ENCODE results near the gene ST3GAL5. TPM values are rescaled to one million over a fixed set of nuclear protein-coding genes. Genes with fewer than 3 reads are reported as not detected.

The ST3GAL5 gene
- total and polyA plus RNA-seq, 2 donors (not counting 1 experiment from before 2014, with no cell fraction given), result 42.6 to 94.3 TPM

GRCh38 chr2:85787282-85787980, 101.4 kb downstream of the ST3GAL5 start:
- intact Hi-C loops (cut with micrococcal nuclease), result no loop called here
- Mint-ChIP-seq H3K27me3 (peaks cover 28% of the 10 kb centered on the region), H3K4me3 (no peak overlapping the region), H3K9me3 (ENCODE audit: insufficient read depth) (no peaks in the 10 kb centered on the region), H3K4me1 (peaks cover 2% of the 10 kb centered on the region), H3K27ac (no peak overlapping the region)
- Histone ChIP-seq H3K27ac (ENCODE audit: low read length in 2 of 2) (no peak overlapping the region), H3K9ac (ENCODE audit: low read length) (no peak overlapping the region), H3K27me3 (replicated peaks in 1 of 4; ENCODE audit: control extremely low read depth in 1 of 4, control insufficient read depth in 3 of 4, insufficient read depth in 4 of 4, low read length in 3 of 4) (peaks cover 0 to 11% (median 4%) of the 10 kb centered on the region in 4 experiments), H3K79me2 (ENCODE audit: control insufficient read depth, insufficient read depth, low read length) (no peaks in the 10 kb centered on the region), H3K4me1 (ENCODE audit: control insufficient read depth in 2 of 2, insufficient read depth in 2 of 2, low read length in 2 of 2) (no peaks in the 10 kb centered on the region), H3K9me3 (ENCODE audit: control extremely low read depth in 1 of 3, control insufficient read depth in 2 of 3, insufficient read depth in 1 of 3, low read length in 2 of 3) (no peaks in the 10 kb centered on the region), H3K36me3 (replicated peaks in 1 of 2; ENCODE audit: control extremely low read depth in 1 of 2, control insufficient read depth in 1 of 2, extremely low read depth in 1 of 2, insufficient read depth in 2 of 2, low read length in 1 of 2) (no peaks in the 10 kb centered on the region), H3K4me3 (ENCODE audit: control extremely low read depth in 1 of 5, extremely low read depth in 1 of 5, insufficient read depth in 1 of 5, low read depth in 2 of 5, low read length in 4 of 5) (no peak overlapping the region), H3K4me2 (replicated peaks; ENCODE audit: low read depth, low read length, poor library complexity, severe bottlenecking) (no peak overlapping the region), H4K20me1 (ENCODE audit: control insufficient read depth, insufficient read depth, low read length, poor library complexity, severe bottlenecking) (no peaks in the 10 kb centered on the region), H2AFZ (ENCODE audit: insufficient read depth, low read depth, low read length, poor library complexity, severe bottlenecking) (no peak overlapping the region)
- TF ChIP-seq CTCF (IDR thresholded peaks at IDR 0.05) (no peak), EZH2 (IDR thresholded peaks at IDR 0.05; ENCODE audit: borderline replicate concordance, insufficient read depth, low read depth, low read length, poor library complexity, severe bottlenecking) (no peak)
- DNase-seq, result no peak
- WGBS (ENCODE audit: insufficient coverage), result 94% methylated on average over 7 of the region's 8 CpGs
- no peak for ATAC-seq (ENCODE audit: low read depth)
- POLR2A ChIA-PET, result no interaction called here
- CTCF ChIA-PET, result interaction anchor here (1.5 kb wide), 1 partner anchor 59 kb away, joined by 3 read pairs; no protein-coding TSS in a partner anchor

Small RNA genes lying within 50 kb of the gene (small RNA-seq; reads per million reads assigned to genes)
- gene RN7SKP83 (ENCODE audit: insufficient read length, low read depth, low replicate concordance), result not detected

Other genes with a start within 250 kb of the ST3GAL5 start
- not detected in 2 replicates for gene SFTPB, start 220.8 kb downstream of the ST3GAL5 start, total RNA-seq
- gene SFTPB, start 220.8 kb downstream of the ST3GAL5 start, polyA plus RNA-seq, result not detected in 2 replicates
- gene GNLY, start 194.6 kb downstream of the ST3GAL5 start, total RNA-seq, result 4.2 and 4.3 TPM in 2 replicates
- 3.9 and 18.1 TPM in 2 replicates for gene GNLY, start 194.6 kb downstream of the ST3GAL5 start, polyA plus RNA-seq
- not detected in 2 replicates for gene ATOH8, start 135.0 kb downstream of the ST3GAL5 start, total RNA-seq
- not detected in 2 replicates for gene ATOH8, start 135.0 kb downstream of the ST3GAL5 start, polyA plus RNA-seq
- 32.7 and 36.8 TPM in 2 replicates for gene POLR1A, start 216.9 kb upstream of the ST3GAL5 start, total RNA-seq
- gene POLR1A, start 216.9 kb upstream of the ST3GAL5 start, polyA plus RNA-seq, result 3.4 and 3.6 TPM in 2 replicates
- 174 and 180 TPM in 2 replicates for gene PTCD3, start 217.2 kb upstream of the ST3GAL5 start, total RNA-seq
- gene PTCD3, start 217.2 kb upstream of the ST3GAL5 start, polyA plus RNA-seq, result 61.4 and 124 TPM in 2 replicates

Measured in B cell (primary cell).